Liver (tissue), 9 donors: ENCODE measurements around the gene ORAI3. TPM values are rescaled to one million over a fixed set of nuclear protein-coding genes. Genes with fewer than 3 reads are reported as not detected.

ENCODE experiments used
- DNase-seq: peaks from one replicate; pipeline ENCODE4 v3.0.0-alpha.2; 2017; ENCODE audit warnings: low spot score
- H3K27ac ChIP-seq, 2 donors: one replicate each; pipeline ENCODE4 v1.7.0; 2013; ENCODE audit warnings: inconsistent platforms in 2 of 2, low read length in 2 of 2, control low read depth in 1 of 2, low read depth in 1 of 2, mild to moderate bottlenecking in 1 of 2
- H3K27me3 ChIP-seq, 4 donors: one replicate each; pipeline versions ENCODE4 v1.6.1 to v1.7.0; 2013; ENCODE audit warnings: low read length in 3 of 4, inconsistent platforms in 1 of 4, mild to moderate bottlenecking in 1 of 4, moderate library complexity in 1 of 4; ENCODE audit not compliant: control insufficient read depth in 4 of 4, insufficient read depth in 4 of 4
- H3K36me3 ChIP-seq, 4 donors: one replicate each; pipeline versions ENCODE4 v1.6.1 to v1.7.0; 2013; ENCODE audit warnings: low read length in 3 of 4, mild to moderate bottlenecking in 3 of 4, low read depth in 1 of 4, moderate library complexity in 1 of 4; ENCODE audit not compliant: control insufficient read depth in 4 of 4, insufficient read depth in 3 of 4
- H3K4me1 ChIP-seq, 4 donors: one replicate each; pipeline versions ENCODE4 v1.6.1 to v1.7.0; 2013; ENCODE audit warnings: low read length in 3 of 4, mild to moderate bottlenecking in 3 of 4, moderate library complexity in 1 of 4; ENCODE audit not compliant: control insufficient read depth in 4 of 4, insufficient read depth in 4 of 4
- H3K4me3 ChIP-seq, 3 donors: one replicate each; pipeline versions ENCODE4 v1.6.1 to v1.7.0; 2013; ENCODE audit warnings: low read length in 3 of 3, control low read depth in 1 of 3, low read depth in 1 of 3, mild to moderate bottlenecking in 1 of 3
- H3K9ac ChIP-seq, 2 donors: one replicate each; pipeline ENCODE4 v1.7.0; 2013; ENCODE audit warnings: low read length in 2 of 2, mild to moderate bottlenecking in 2 of 2, moderate library complexity in 2 of 2, control low read depth in 1 of 2, low read depth in 1 of 2
- H3K9me3 ChIP-seq, 4 donors: one replicate each; pipeline versions ENCODE4 v1.6.1 to v1.7.0; 2013; ENCODE audit warnings: low read length in 3 of 4; ENCODE audit not compliant: control insufficient read depth in 4 of 4
- ATF3 ChIP-seq: IDR thresholded peaks from 2 replicates; pipeline ENCODE4 v1.6.1; 2016; ENCODE audit warnings: antibody characterized with exemption
- CTCF ChIP-seq: fragments of 150-350 bp; IDR thresholded peaks from 2 replicates; pipeline ENCODE4 v1.5.1; 2017; ENCODE audit warnings: improper control_type of control experiment, low read depth, low read length; ENCODE audit not compliant: missing input control
- EGR1 ChIP-seq, 2 donors: IDR thresholded peaks; 2 replicates each; pipeline ENCODE4 v1.6.1; 2016 to 2018; ENCODE audit warnings: antibody characterized with exemption in 2 of 2, low read depth in 2 of 2
- FOXA1 ChIP-seq: IDR thresholded peaks from 2 replicates; pipeline ENCODE4 v1.6.1; 2016; ENCODE audit warnings: antibody characterized with exemption
- FOXA2 ChIP-seq: IDR thresholded peaks from 2 replicates; pipeline ENCODE4 v1.6.1; 2016; ENCODE audit warnings: antibody characterized with exemption
- GABPA ChIP-seq, 2 donors: IDR thresholded peaks in 1 of 2; conservative IDR thresholded peaks in 1 of 2; 2 replicates each; pipeline ENCODE4 v1.6.1; 2016; ENCODE audit warnings: antibody characterized with exemption in 2 of 2, mild to moderate bottlenecking in 1 of 2, moderate library complexity in 1 of 2
- HNF4G ChIP-seq: IDR thresholded peaks from 2 replicates; pipeline ENCODE4 v1.6.1; 2016; ENCODE audit warnings: antibody characterized with exemption
- JUND ChIP-seq, 2 donors: IDR thresholded peaks; 2 replicates each; pipeline ENCODE4 v1.6.1; 2016; ENCODE audit warnings: antibody characterized with exemption in 2 of 2
- MAX ChIP-seq: IDR thresholded peaks from 2 replicates; pipeline ENCODE4 v1.6.1; 2016; ENCODE audit warnings: antibody characterized with exemption
- NR2F2 ChIP-seq: IDR thresholded peaks from 2 replicates; pipeline ENCODE4 v1.6.1; 2016; ENCODE audit warnings: antibody characterized with exemption
- RAD21 ChIP-seq, 2 donors: IDR thresholded peaks; 2 replicates each; pipeline ENCODE4 v1.6.1; 2016; ENCODE audit warnings: antibody characterized with exemption in 2 of 2, mild to moderate bottlenecking in 2 of 2
- REST ChIP-seq: IDR thresholded peaks from 2 replicates; pipeline ENCODE4 v1.6.1; 2016; ENCODE audit warnings: antibody characterized with exemption, mild to moderate bottlenecking
- RXRA ChIP-seq, 2 donors: IDR thresholded peaks; 2 replicates each; pipeline ENCODE4 v1.6.1; 2017 to 2018; ENCODE audit warnings: antibody characterized with exemption in 2 of 2, mild to moderate bottlenecking in 1 of 2
- SP1 ChIP-seq: IDR thresholded peaks from 2 replicates; pipeline ENCODE4 v1.6.1; 2018; ENCODE audit warnings: antibody characterized with exemption, mild to moderate bottlenecking
- TAF1 ChIP-seq: conservative IDR thresholded peaks from 2 replicates; pipeline ENCODE4 v1.6.1; 2016; ENCODE audit warnings: antibody characterized with exemption, mild to moderate bottlenecking
- YY1 ChIP-seq: IDR thresholded peaks from 2 replicates; pipeline ENCODE4 v1.6.1; 2016; ENCODE audit warnings: antibody characterized with exemption, mild to moderate bottlenecking
- ZBTB33 ChIP-seq: IDR thresholded peaks from 2 replicates; pipeline ENCODE4 v1.6.1; 2016; ENCODE audit warnings: antibody characterized with exemption
- whole genome bisulfite sequencing: extraction: QIAGEN DNeasy Blood & Tissue Kit; methylation state at CpG from one replicate; pipeline ENCODE4 v1.1.7; 2013; 5-methylcytosine and 5-hydroxymethylcytosine counted together
- polyA plus RNA-seq, 2 donors: library from polyadenylated mRNA; stranded (reverse) in 1 of 2; unstranded in 1 of 2; fragments of 200-250 nt in 1 of 2; fragments of >200 nt in 1 of 2; fragmentation: Nextera tagmentation in 1 of 2; extraction: Ambion mirVana in 1 of 2; gene quantifications; one replicate each; pipeline versions ENCODE4 v1.2.1 to v1.2.3, GENCODE V29; 2013 to 2015
- total RNA-seq, 2 donors: library from RNA; depleted of rRNA; stranded (reverse); fragments of >200 nt; gene quantifications; one replicate each; pipeline ENCODE4 v1.2.3, GENCODE V29; 2014
- donor health status: healthy.
- donor health status: healthy.
- donor health status: healthy.
- donor health status: healthy.
- donor health status: healthy.

The ORAI3 gene
- total and polyA plus RNA-seq, 4 donors, result 26.6 to 39.1 (median 31.4) TPM

GRCh38 chr16:30931068-30931650, 17.7 kb upstream of the ORAI3 start (continued):
- TF ChIP-seq ATF3, result no peak
- no peak for TF ChIP-seq EGR1 (IDR thresholded peaks at IDR 0.05; ENCODE audit: low read depth in 2 of 2)

- Histone ChIP-seq H3K27ac (no peak overlapping the region), H3K4me1 (peaks cover 0 to 3% (median 0%) of the 10 kb centered on the region in 4 donors), H3K36me3 (peaks cover 3 to 12% (median 6%) of the 10 kb centered on the region in 4 donors), H3K9ac (no peak overlapping the region), H3K4me3 (no peak overlapping the region), H3K27me3 (no peaks in the 10 kb centered on the region), H3K9me3 (no peaks in the 10 kb centered on the region)
- TF ChIP-seq YY1 (no peak), FOXA2 (no peak), RXRA (IDR thresholded peaks at IDR 0.05) (no peak), RAD21 (IDR thresholded peaks at IDR 0.05) (peak in 1 of 2 donors; percentile 67), HNF4G (no peak), GABPA (IDR thresholded peaks at IDR 0.05 in 1 of 2, conservative IDR thresholded peaks at IDR 0.05 in 1 of 2) (no peak), CTCF (peak; percentile 39), JUND (IDR thresholded peaks at IDR 0.05) (no peak)
- no peak for DNase-seq
- 71% methylated on average over 12 of the region's 12 CpGs for WGBS
Measured at GRCh38 chr16:30934827-30935557, 13.9 kb upstream of the ORAI3 start.

GRCh38 chr16:30937692-30938091, 11.2 kb upstream of the ORAI3 start:
- TF ChIP-seq GABPA (IDR thresholded peaks at IDR 0.05 in 1 of 2, conservative IDR thresholded peaks at IDR 0.05 in 1 of 2), result no peak
- TF ChIP-seq SP1, result no peak
- no peak for TF ChIP-seq REST
- TF ChIP-seq NR2F2, result no peak
- no peak for TF ChIP-seq RXRA (IDR thresholded peaks at IDR 0.05)
- TF ChIP-seq MAX, result no peak
- TF ChIP-seq TAF1, result no peak
- no peak for TF ChIP-seq FOXA1
- TF ChIP-seq JUND (IDR thresholded peaks at IDR 0.05), result no peak
- TF ChIP-seq EGR1 (IDR thresholded peaks at IDR 0.05; ENCODE audit: low read depth in 2 of 2), result no peak
- no peak for TF ChIP-seq HNF4G
- no peak for TF ChIP-seq RAD21 (IDR thresholded peaks at IDR 0.05)
- TF ChIP-seq FOXA2, result no peak
- TF ChIP-seq CTCF, result no peak
- TF ChIP-seq ZBTB33, result no peak
- TF ChIP-seq ATF3, result no peak
- H3K9ac ChIP-seq, result no peak overlapping the region
- peaks cover 0 to 8% (median 3%) of the 10 kb centered on the region in 4 donors for H3K4me1 ChIP-seq
- no peak for DNase-seq
- no peak overlapping the region for H3K27ac ChIP-seq
- WGBS, result 62% methylated on average over 5 of the region's 5 CpGs
- H3K36me3 ChIP-seq, result peaks cover 0 to 2% (median 0%) of the 10 kb centered on the region in 4 donors
- H3K9me3 ChIP-seq, result no peaks in the 10 kb centered on the region
- no peak overlapping the region for H3K4me3 ChIP-seq
- H3K27me3 ChIP-seq, result no peaks in the 10 kb centered on the region
